Testis (tissue), 2 donors: Measurements from ENCODE around the gene MRPS12.

Experiments used
- CTCF ChIP-seq, 3 experiments: fragments of 450-650 bp in 2 of 3; fragments of 200-600 bp in 1 of 3; sonication (generic) in 1 of 3; IDR thresholded peaks; one replicate each; pipeline ENCODE4 v1.5.1; 2016 to 2019; ENCODE audit warnings: antibody characterized with exemption in 3 of 3, mild to moderate bottlenecking in 2 of 3, moderate library complexity in 1 of 3
- POLR2A ChIP-seq: fragments of 450-650 bp; IDR thresholded peaks from one replicate; pipeline ENCODE4 v1.6.1; 2017; ENCODE audit warnings: antibody characterized with exemption, mild to moderate bottlenecking, moderate library complexity

DNA sequence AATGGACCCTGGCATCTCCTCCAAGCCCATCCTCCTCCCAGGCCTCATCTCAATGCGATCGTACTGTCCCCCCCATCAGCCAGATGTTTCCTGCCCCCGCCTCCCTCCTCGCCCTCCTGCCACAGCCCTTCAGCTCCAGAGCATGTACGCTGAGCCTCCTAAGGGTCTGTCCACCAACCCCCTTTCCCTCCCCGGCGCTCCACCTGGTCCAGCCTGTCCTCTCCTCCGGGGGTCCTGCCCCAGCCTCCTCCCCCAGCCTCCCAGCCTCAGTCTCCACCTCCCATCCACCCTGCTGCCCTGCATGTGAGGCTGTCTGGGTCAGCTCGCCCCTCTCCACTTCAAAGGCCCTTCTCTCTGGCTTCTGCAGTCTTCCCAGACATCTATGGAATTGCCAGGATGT is 35.8 kb upstream of the MRPS12 start:
- TF ChIP-seq CTCF (IDR thresholded peaks at IDR 0.05) (no peak), POLR2A (no peak)
